ENCODE results near the gene MYZAP. TPM values are rescaled to one million over a fixed set of nuclear protein-coding genes. Genes with fewer than 3 reads are reported as not detected.

The MYZAP gene
- total RNA-seq, 1 experiment from 2014 or later = 1.1 TPM

- POLR2A ChIA-PET = no interaction called here
- no TSS peak for BruUV-seq (replicated peaks)
Measured at GRCh38 chr15:57544848-57545480, 46.7 kb upstream of the MYZAP start.

GRCh38 chr15:57545995-57546394 is 45.7 kb upstream of the MYZAP start:
- TF ChIP-seq SIN3A (IDR thresholded peaks at IDR 0.05; ENCODE audit: borderline replicate concordance, insufficient read depth, low read depth, low read length) = no peak
- no peak for TF ChIP-seq TCF7L2 (IDR thresholded peaks at IDR 0.05; ENCODE audit: low read depth, low read length)
- no peak for TF ChIP-seq REST (IDR thresholded peaks at IDR 0.05; ENCODE audit: insufficient read depth in 1 of 2, low read depth in 2 of 2, low read length in 1 of 2)
- TF ChIP-seq CTCF (IDR thresholded peaks at IDR 0.05) = no peak
- no peak for TF ChIP-seq POLR2AphosphoS5 (IDR thresholded peaks at IDR 0.05; ENCODE audit: low read depth, low read length)
- POLR2A ChIA-PET = no interaction called here
- CTCF ChIA-PET = no interaction called here

More at GRCh38 chr15:57544848-57545480, 46.7 kb upstream of the MYZAP start:
- ATAC-seq (no peak), DNase-seq (ENCODE audit: low read depth, low spot score) (no peak)
- Histone ChIP-seq H3K4me1 (ENCODE audit: control insufficient read depth, insufficient read depth, low read length) (no peaks in the 10 kb centered on the region), H3K27me3 (ENCODE audit: control insufficient read depth, insufficient read depth, low read length) (no peaks in the 10 kb centered on the region), H3K9me3 (ENCODE audit: control insufficient read depth, insufficient read depth, low read depth, low read length) (no peaks in the 10 kb centered on the region), H3K27ac (ENCODE audit: low read length) (no peak overlapping the region), H3K4me3 (ENCODE audit: low read depth in 2 of 2, low read length in 2 of 2) (no peak overlapping the region), H3K36me3 (ENCODE audit: control insufficient read depth, insufficient read depth, low read length) (no peaks in the 10 kb centered on the region)
- CTCF ChIA-PET = no interaction called here
- TF ChIP-seq REST (IDR thresholded peaks at IDR 0.05; ENCODE audit: insufficient read depth in 1 of 2, low read depth in 2 of 2, low read length in 1 of 2) (no peak), SIN3A (IDR thresholded peaks at IDR 0.05; ENCODE audit: borderline replicate concordance, insufficient read depth, low read depth, low read length) (no peak), CTCF (IDR thresholded peaks at IDR 0.05) (no peak), POLR2AphosphoS5 (IDR thresholded peaks at IDR 0.05; ENCODE audit: low read depth, low read length) (no peak), TCF7L2 (IDR thresholded peaks at IDR 0.05; ENCODE audit: low read depth, low read length) (no peak)
- in situ Hi-C loops (cut with HindIII; ENCODE audit: low pct_unique_long_range_greater_than_20kb, low sequenced_read_pairs) (no loop called here), intact Hi-C loops (cut with micrococcal nuclease; ENCODE audit: unreplicated experiment) (no loop called here)

More at GRCh38 chr15:57545995-57546394, 45.7 kb upstream of the MYZAP start:
- in situ Hi-C loops (cut with HindIII; ENCODE audit: low pct_unique_long_range_greater_than_20kb, low sequenced_read_pairs) = no loop called here
- H3K9me3 ChIP-seq (ENCODE audit: control insufficient read depth, insufficient read depth, low read depth, low read length) = no peaks in the 10 kb centered on the region
- DNase-seq (ENCODE audit: low read depth, low spot score) = no peak
- BruUV-seq (replicated peaks) = no TSS peak
- ATAC-seq = no peak
- H3K4me3 ChIP-seq (ENCODE audit: low read depth in 2 of 2, low read length in 2 of 2) = no peak overlapping the region
- H3K27ac ChIP-seq (ENCODE audit: low read length) = no peak overlapping the region
- intact Hi-C loops (cut with micrococcal nuclease; ENCODE audit: unreplicated experiment) = no loop called here
- no peaks in the 10 kb centered on the region for H3K36me3 ChIP-seq (ENCODE audit: control insufficient read depth, insufficient read depth, low read length)
- H3K27me3 ChIP-seq (ENCODE audit: control insufficient read depth, insufficient read depth, low read length) = no peaks in the 10 kb centered on the region
- H3K4me1 ChIP-seq (ENCODE audit: control insufficient read depth, insufficient read depth, low read length) = peaks cover 1% of the 10 kb centered on the region
